LNCaP clone FGC (cell line): ENCODE results near the gene VCAN.

Experiments
- DNase-seq: peaks from one replicate; pipeline ENCODE4 v3.0.0-alpha.2; 2011; ENCODE audit warnings: low read depth
- H3K4me3 ChIP-seq: 2 replicates; pipeline ENCODE4 v1.5.1; 2011; ENCODE audit warnings: mild to moderate bottlenecking, low read depth, low read length, control low read depth
- TF ChIP-seq, protein P1 (sequence below): IDR thresholded peaks from 2 replicates; pipeline ENCODE4 v1.5.1; 2012; ENCODE audit warnings: mild to moderate bottlenecking; ENCODE audit not compliant: control insufficient read depth, insufficient read depth; ENCODE audit errors: extremely low read depth

Gene VCAN

DNA sequence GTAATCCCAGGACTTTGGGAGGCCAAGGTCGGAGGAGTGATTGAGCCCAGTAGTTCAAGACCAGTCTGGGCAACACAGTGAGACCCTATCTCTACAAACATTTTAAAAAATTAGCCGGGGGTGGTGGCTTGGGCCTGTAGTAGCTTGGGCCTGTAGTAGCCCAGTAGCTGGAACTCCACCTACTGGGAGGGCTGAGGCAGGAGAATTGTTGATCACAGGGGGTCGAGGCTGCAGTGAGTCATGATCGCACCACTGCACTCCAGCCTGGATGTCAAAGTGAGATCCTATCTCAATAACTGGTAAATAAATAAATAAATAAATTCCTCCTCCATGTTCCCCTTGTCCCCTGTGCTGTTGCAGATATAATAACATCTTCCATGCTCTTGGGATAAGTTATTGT lies 14.3 kb downstream of the VCAN start:
- TF ChIP-seq, protein P1, sequence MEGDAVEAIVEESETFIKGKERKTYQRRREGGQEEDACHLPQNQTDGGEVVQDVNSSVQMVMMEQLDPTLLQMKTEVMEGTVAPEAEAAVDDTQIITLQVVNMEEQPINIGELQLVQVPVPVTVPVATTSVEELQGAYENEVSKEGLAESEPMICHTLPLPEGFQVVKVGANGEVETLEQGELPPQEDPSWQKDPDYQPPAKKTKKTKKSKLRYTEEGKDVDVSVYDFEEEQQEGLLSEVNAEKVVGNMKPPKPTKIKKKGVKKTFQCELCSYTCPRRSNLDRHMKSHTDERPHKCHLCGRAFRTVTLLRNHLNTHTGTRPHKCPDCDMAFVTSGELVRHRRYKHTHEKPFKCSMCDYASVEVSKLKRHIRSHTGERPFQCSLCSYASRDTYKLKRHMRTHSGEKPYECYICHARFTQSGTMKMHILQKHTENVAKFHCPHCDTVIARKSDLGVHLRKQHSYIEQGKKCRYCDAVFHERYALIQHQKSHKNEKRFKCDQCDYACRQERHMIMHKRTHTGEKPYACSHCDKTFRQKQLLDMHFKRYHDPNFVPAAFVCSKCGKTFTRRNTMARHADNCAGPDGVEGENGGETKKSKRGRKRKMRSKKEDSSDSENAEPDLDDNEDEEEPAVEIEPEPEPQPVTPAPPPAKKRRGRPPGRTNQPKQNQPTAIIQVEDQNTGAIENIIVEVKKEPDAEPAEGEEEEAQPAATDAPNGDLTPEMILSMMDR, result no peak
- no peak for DNase-seq
- H3K4me3 ChIP-seq, result no peak overlapping the region

DNA sequence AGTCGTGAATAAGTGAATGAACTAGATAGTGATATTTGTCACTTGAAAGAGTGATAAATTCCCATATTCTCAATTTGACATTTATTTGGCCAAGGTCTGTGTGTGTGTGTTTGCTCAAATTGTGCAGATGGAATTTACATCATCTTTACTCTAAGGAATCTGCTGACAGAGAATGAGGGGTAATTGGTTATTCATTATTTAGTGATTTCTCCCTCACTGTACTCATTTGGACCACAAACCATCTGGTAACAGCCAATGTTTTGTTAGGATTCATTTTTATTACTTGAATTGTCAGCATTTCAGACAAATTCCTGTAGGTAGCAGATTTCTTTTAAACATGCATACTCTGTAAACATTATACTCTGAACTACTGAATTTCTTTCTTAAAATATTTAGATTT lies 15.6 kb downstream of the VCAN start:
- TF ChIP-seq, protein P1, result no peak
- H3K4me3 ChIP-seq, result no peak overlapping the region
- no peak for DNase-seq

DNA sequence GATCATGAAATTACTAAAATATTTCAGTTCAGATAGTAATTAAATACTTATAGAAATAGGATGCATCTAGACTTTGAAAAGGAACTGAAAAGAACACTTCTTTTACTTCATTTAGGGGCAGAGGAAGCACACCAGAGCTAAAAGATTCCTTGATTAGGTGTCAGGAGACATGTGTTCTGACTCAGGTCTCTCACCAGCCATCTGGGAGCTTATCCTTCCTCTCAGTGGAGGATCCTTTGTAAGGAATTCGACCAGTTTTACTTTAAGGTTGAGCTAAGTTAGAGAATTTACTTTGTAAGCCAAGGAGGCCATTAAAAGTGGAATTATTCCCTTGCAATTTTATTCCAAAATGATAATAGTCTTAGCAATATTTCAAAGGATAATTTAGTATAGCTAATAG lies 16.7 kb downstream of the VCAN start:
- TF ChIP-seq, protein P1, result no peak
- no peak for DNase-seq
- H3K4me3 ChIP-seq, result no peak overlapping the region

DNA sequence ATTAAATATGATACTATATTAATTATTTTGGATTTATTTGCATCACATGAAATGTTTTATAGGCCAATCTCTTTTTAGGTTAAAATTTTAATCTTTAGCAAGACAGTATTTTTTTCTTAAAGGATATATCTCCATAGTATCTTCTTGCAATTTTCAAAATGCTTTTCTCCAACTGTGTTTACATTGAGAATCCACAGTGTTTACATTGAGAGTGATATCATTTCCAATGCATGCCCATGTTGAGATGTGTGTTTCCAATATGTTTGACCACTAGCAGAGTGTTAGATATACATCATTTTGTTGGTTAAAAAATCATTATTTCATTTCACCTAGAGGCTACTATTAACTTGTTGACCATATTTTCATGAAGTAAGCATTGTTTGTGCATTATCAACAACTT lies 17.3 kb downstream of the VCAN start:
- no peak overlapping the region for H3K4me3 ChIP-seq
- no peak for DNase-seq
- TF ChIP-seq, protein P1, result no peak

DNA sequence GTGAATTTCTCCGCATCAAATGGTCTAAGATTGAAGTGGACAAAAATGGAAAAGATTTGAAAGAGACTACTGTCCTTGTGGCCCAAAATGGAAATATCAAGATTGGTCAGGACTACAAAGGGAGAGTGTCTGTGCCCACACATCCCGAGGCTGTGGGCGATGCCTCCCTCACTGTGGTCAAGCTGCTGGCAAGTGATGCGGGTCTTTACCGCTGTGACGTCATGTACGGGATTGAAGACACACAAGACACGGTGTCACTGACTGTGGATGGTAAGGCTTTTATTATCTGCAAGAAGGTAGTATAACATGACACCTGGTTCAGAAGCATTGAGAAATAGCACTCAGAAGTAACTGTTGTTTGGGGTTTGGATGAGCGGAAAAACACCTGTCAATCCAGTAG lies 18.7 kb downstream of the VCAN start:
- DNase-seq, result no peak
- TF ChIP-seq, protein P1, result no peak

DNA sequence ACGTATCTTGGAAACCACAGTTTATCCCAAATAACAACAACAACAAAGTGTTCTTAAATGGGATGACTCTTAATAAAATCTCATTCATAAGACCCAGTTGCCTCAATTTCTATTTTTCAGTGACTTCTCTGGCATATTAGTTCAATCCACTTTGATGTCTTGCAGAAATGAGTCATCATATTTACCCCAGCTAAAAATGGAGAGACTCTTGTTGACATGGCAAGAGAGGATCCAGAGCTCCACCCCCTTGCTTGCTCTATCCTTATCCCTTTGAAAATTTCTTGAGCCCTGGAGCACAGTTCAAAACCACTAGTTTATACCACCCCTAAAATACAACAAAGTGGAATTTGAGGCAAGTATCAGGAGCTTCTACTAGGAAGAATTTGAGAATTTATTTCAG lies 20.8 kb downstream of the VCAN start:
- no peak for DNase-seq
- no peak overlapping the region for H3K4me3 ChIP-seq
- TF ChIP-seq, protein P1, result no peak

More for the DNA sequence above, 18.7 kb downstream of the VCAN start:
- H3K4me3 ChIP-seq, result no peak overlapping the region

DNA sequence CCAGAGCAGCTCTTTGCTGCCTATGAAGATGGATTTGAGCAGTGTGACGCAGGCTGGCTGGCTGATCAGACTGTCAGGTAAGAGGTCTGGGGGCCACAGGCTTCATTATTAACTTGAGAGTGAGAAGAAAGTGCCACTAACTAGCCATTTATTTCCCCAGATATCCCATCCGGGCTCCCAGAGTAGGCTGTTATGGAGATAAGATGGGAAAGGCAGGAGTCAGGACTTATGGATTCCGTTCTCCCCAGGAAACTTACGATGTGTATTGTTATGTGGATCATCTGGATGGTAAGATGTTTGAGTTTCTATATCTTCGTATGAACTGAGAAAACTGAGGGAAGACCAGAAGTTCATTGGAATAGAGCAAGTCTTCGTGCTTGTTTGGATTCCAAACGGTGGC lies 22.1 kb downstream of the VCAN start:
- TF ChIP-seq, protein P1, result no peak
- DNase-seq, result no peak
- no peak overlapping the region for H3K4me3 ChIP-seq
